Fibroblast of skin of abdomen (primary cell): ENCODE measurements around the gene LAMC3.

Experiments
- DNase-seq: peaks from one replicate; pipeline ENCODE4 v3.0.0-alpha.2; 2013

LAMC3 gene

GRCh38 chr9:131048820-131049219 lies 39.8 kb downstream of the LAMC3 start:
- no peak for DNase-seq

GRCh38 chr9:131049829-131050715 lies 41.1 kb downstream of the LAMC3 start:
- no peak for DNase-seq

- no peak for DNase-seq
These were observed 41.9 kb downstream of the LAMC3 start for GRCh38 chr9:131050831-131051230.

GRCh38 chr9:131051592-131052517 lies 42.9 kb downstream of the LAMC3 start:
- DNase-seq, result no peak

- DNase-seq, result no peak
These were observed 44.9 kb downstream of the LAMC3 start for GRCh38 chr9:131053896-131054295.

- DNase-seq, result no peak
These were observed 48.0 kb downstream of the LAMC3 start for GRCh38 chr9:131056781-131057506.

- no peak for DNase-seq
These were observed 52.1 kb downstream of the LAMC3 start for GRCh38 chr9:131060900-131061630.

- DNase-seq, result no peak
These were observed 54.0 kb downstream of the LAMC3 start for GRCh38 chr9:131062969-131063368.

- no peak for DNase-seq
These were observed 56.6 kb downstream of the LAMC3 start for GRCh38 chr9:131065599-131065998.

- no peak for DNase-seq
These were observed 58.7 kb downstream of the LAMC3 start for GRCh38 chr9:131067625-131068024.

- no peak for DNase-seq
These were observed 59.3 kb downstream of the LAMC3 start for GRCh38 chr9:131068076-131068816.

- no peak for DNase-seq
These were observed 60.7 kb downstream of the LAMC3 start for GRCh38 chr9:131069699-131070098.

GRCh38 chr9:131072107-131072870 lies 63.3 kb downstream of the LAMC3 start:
- no peak for DNase-seq

GRCh38 chr9:131072871-131073237 lies 63.9 kb downstream of the LAMC3 start:
- DNase-seq, result no peak

GRCh38 chr9:131076347-131077195 lies 67.6 kb downstream of the LAMC3 start:
- no peak for DNase-seq

GRCh38 chr9:131078427-131079366 lies 69.7 kb downstream of the LAMC3 start:
- DNase-seq, result no peak

GRCh38 chr9:131080589-131080988 lies 71.6 kb downstream of the LAMC3 start:
- DNase-seq, result no peak

- no peak for DNase-seq
These were observed 72.9 kb downstream of the LAMC3 start for GRCh38 chr9:131081868-131082267.
